ENCODE measurements around the gene AGL.

- TF ChIP-seq CTCF (IDR thresholded peaks at IDR 0.05; ENCODE audit: low read length) (no peak), EZH2phosphoT487 (IDR thresholded peaks at IDR 0.05; ENCODE audit: low read length) (no peak), EZH2 (optimal IDR thresholded peaks at IDR 0.05; ENCODE audit: low read depth, low read length) (no peak)
These were observed 93.1 kb downstream of the AGL start for GRCh38 chr1:99943223-99943794.
